Thyroid gland (tissue), 4 donors: ENCODE measurements around the gene IFIT1.

ENCODE experiments used
- POLR2A ChIP-seq, 2 donors: fragments of 450-650 bp; IDR thresholded peaks; one replicate each; pipeline ENCODE4 v1.6.1; 2017; ENCODE audit warnings: antibody characterized with exemption in 2 of 2, mild to moderate bottlenecking in 2 of 2, moderate library complexity in 1 of 2
- TF ChIP-seq, protein P1 (sequence below), 6 experiments: fragments of 200-600 bp in 3 of 6; fragments of 450-650 bp in 3 of 6; sonication (generic) in 3 of 6; IDR thresholded peaks; one replicate each; pipeline ENCODE4 v1.5.1; 2016 to 2019; ENCODE audit warnings: antibody characterized with exemption in 6 of 6, mild to moderate bottlenecking in 2 of 6, inconsistent platforms in 1 of 6, moderate library complexity in 1 of 6

DNA sequence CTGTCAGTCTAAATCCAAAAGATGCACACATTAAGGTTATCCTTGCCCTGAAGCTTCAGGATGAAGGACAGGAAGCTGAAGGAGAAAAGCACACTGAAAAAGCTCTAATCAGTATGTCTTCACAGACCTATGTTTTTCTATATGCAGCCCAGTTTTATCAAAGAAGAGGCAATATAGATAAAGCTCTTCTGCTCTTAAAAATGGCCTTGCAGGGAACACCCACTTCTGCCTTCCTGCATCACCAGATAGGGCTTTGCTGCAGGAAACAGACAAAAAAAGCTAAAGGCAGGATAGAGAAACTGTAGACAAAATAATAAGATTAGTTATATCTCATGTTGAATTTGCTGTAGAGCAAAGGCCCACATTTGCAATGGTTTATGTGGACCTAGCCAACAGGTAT is 29.5 kb upstream of the IFIT1 start:
- TF ChIP-seq, protein P1, sequence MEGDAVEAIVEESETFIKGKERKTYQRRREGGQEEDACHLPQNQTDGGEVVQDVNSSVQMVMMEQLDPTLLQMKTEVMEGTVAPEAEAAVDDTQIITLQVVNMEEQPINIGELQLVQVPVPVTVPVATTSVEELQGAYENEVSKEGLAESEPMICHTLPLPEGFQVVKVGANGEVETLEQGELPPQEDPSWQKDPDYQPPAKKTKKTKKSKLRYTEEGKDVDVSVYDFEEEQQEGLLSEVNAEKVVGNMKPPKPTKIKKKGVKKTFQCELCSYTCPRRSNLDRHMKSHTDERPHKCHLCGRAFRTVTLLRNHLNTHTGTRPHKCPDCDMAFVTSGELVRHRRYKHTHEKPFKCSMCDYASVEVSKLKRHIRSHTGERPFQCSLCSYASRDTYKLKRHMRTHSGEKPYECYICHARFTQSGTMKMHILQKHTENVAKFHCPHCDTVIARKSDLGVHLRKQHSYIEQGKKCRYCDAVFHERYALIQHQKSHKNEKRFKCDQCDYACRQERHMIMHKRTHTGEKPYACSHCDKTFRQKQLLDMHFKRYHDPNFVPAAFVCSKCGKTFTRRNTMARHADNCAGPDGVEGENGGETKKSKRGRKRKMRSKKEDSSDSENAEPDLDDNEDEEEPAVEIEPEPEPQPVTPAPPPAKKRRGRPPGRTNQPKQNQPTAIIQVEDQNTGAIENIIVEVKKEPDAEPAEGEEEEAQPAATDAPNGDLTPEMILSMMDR (IDR thresholded peaks at IDR 0.05), result no peak
- no peak for TF ChIP-seq POLR2A (IDR thresholded peaks at IDR 0.05)
